ENCODE data around the gene TSPEAR.
"Not testable (repeated sequence)": the region's sequence is repeated elsewhere in the genome, so short reads cannot be mapped to it uniquely, and the experiment has no call there.

Gene TSPEAR

GRCh38 chr21:44686843-44687561, 24.4 kb downstream of the TSPEAR start:
- DNase-seq (ENCODE audit: low read depth in 2 of 3, low spot score in 2 of 3): no peak

GRCh38 chr21:44686000-44686781, 25.2 kb downstream of the TSPEAR start:
- DNase-seq (ENCODE audit: low read depth in 2 of 3, low spot score in 2 of 3): no peak

- DNase-seq (ENCODE audit: low read depth in 2 of 3, low spot score in 2 of 3): not testable (repeated sequence)
Observed at GRCh38 chr21:44685050-44685449, 26.3 kb downstream of the TSPEAR start.

- no peak for DNase-seq (ENCODE audit: low read depth in 2 of 3, low spot score in 2 of 3)
Observed at GRCh38 chr21:44684483-44684882, 26.9 kb downstream of the TSPEAR start.

- no peak for DNase-seq (ENCODE audit: low read depth in 2 of 3, low spot score in 2 of 3)
Observed at GRCh38 chr21:44684077-44684476, 27.3 kb downstream of the TSPEAR start.

GRCh38 chr21:44682580-44683151, 28.7 kb downstream of the TSPEAR start:
- DNase-seq (ENCODE audit: low read depth in 2 of 3, low spot score in 2 of 3): no peak

GRCh38 chr21:44681861-44682579, 29.4 kb downstream of the TSPEAR start, which contains the start of gene KRTAP12-1:
Gene KRTAP12-1, minus strand, starts transcription at chr21:44682163. Its CDS starts 40 bp downstream, at chr21:44682123.
- no peak for DNase-seq (ENCODE audit: low read depth in 2 of 3, low spot score in 2 of 3)

- no peak for DNase-seq (ENCODE audit: low read depth in 2 of 3, low spot score in 2 of 3)
Observed at GRCh38 chr21:44681152-44681551, 30.2 kb downstream of the TSPEAR start.

- DNase-seq (ENCODE audit: low read depth in 2 of 3, low spot score in 2 of 3): no peak
Observed at GRCh38 chr21:44677881-44678280, 33.5 kb downstream of the TSPEAR start.

- no peak for DNase-seq (ENCODE audit: low read depth in 2 of 3, low spot score in 2 of 3)
Observed at GRCh38 chr21:44671911-44672310, 39.5 kb downstream of the TSPEAR start.

GRCh38 chr21:44670642-44671432, 40.5 kb downstream of the TSPEAR start:
- DNase-seq (ENCODE audit: low read depth in 2 of 3, low spot score in 2 of 3): no peak

GRCh38 chr21:44667612-44668011, 43.8 kb downstream of the TSPEAR start:
- no peak for DNase-seq (ENCODE audit: low read depth in 2 of 3, low spot score in 2 of 3)

- no peak for DNase-seq (ENCODE audit: low read depth in 2 of 3, low spot score in 2 of 3)
Observed at GRCh38 chr21:44666401-44667320, 44.7 kb downstream of the TSPEAR start, which contains the start of gene KRTAP12-2. Gene KRTAP12-2, minus strand, starts transcription at chr21:44666927. Its CDS starts 41 bp downstream, at chr21:44666886.

GRCh38 chr21:44664691-44665090, 46.7 kb downstream of the TSPEAR start:
- DNase-seq (ENCODE audit: low read depth in 2 of 3, low spot score in 2 of 3): no peak

- not testable (repeated sequence) for DNase-seq (ENCODE audit: low read depth in 2 of 3, low spot score in 2 of 3)
Observed at GRCh38 chr21:44661567-44661966, 49.8 kb downstream of the TSPEAR start.

- no peak for DNase-seq (ENCODE audit: low read depth in 2 of 3, low spot score in 2 of 3)
Observed at GRCh38 chr21:44658913-44659595, 52.3 kb downstream of the TSPEAR start.

- no peak for DNase-seq (ENCODE audit: low read depth in 2 of 3, low spot score in 2 of 3)
Observed at GRCh38 chr21:44658541-44658910, 52.8 kb downstream of the TSPEAR start.

- no peak for DNase-seq (ENCODE audit: low read depth in 2 of 3, low spot score in 2 of 3)
Observed at GRCh38 chr21:44657635-44658540, 53.5 kb downstream of the TSPEAR start, which contains the start of gene KRTAP12-3. Gene KRTAP12-3, plus strand, starts transcription at chr21:44657932. Its CDS starts 48 bp downstream, at chr21:44657980.

All from activated CD8-positive, alpha-beta memory T cell treated with anti-CD3 and anti-CD28 coated beads for 48 hours (primary cell).